Memory B cell (primary cell): ENCODE data around the gene HOXA5.

Experiments
- ATAC-seq: fragments of 150-1000 bp; cut with Tn5 transposase; 2 replicates; pipeline ENCODE4 v1.10.0; 2021; ENCODE audit warnings: low read depth, mild to moderate bottlenecking, moderate library complexity
- DNase-seq, 2 donors: peaks; one replicate each; pipeline ENCODE4 v3.0.0; 2022; ENCODE audit warnings: low spot score in 2 of 2
- H3K27ac Mint-ChIP-seq: one replicate; pipeline ENCODE4 v1.8.0; 2022; ENCODE audit warnings: mild to moderate bottlenecking, moderate library complexity, mixed read lengths
- H3K27me3 Mint-ChIP-seq: one replicate; pipeline ENCODE4 v1.8.0; 2022; ENCODE audit warnings: mixed read lengths
- H3K36me3 Mint-ChIP-seq: one replicate; pipeline ENCODE4 v1.8.0; 2022; ENCODE audit warnings: mild to moderate bottlenecking, mixed read lengths
- H3K4me1 Mint-ChIP-seq: one replicate; pipeline ENCODE4 v1.8.0; 2022; ENCODE audit warnings: mixed read lengths
- H3K4me3 Mint-ChIP-seq: one replicate; pipeline ENCODE4 v1.8.0; 2022; ENCODE audit warnings: mild to moderate bottlenecking, moderate library complexity, mixed read lengths
- H3K9me3 Mint-ChIP-seq: one replicate; pipeline ENCODE4 v1.8.0; 2022; ENCODE audit warnings: mixed read lengths

The HOXA5 gene

GRCh38 chr7:27145165-27145913, 1.9 kb upstream of the HOXA5 start:
- no peak for ATAC-seq
- Mint-ChIP-seq H3K4me3 (no peak overlapping the region), H3K27ac (no peak overlapping the region), H3K9me3 (no peaks in the 10 kb centered on the region), H3K4me1 (peaks cover 15% of the 10 kb centered on the region), H3K27me3 (peaks cover 16% of the 10 kb centered on the region), H3K36me3 (no peaks in the 10 kb centered on the region)
- DNase-seq: no peak

- ATAC-seq (no peak), DNase-seq (no peak)
- peaks cover 13% of the 10 kb centered on the region for H3K4me1 Mint-ChIP-seq
- H3K36me3 Mint-ChIP-seq: no peaks in the 10 kb centered on the region
- H3K4me3 Mint-ChIP-seq: no peak overlapping the region
- H3K27me3 Mint-ChIP-seq: peaks cover 16% of the 10 kb centered on the region
- H3K9me3 Mint-ChIP-seq: no peaks in the 10 kb centered on the region
- no peak overlapping the region for H3K27ac Mint-ChIP-seq
Measured at GRCh38 chr7:27144781-27145164, 1.3 kb upstream of the HOXA5 start.

GRCh38 chr7:27143950-27144780, 684 bp upstream of the HOXA5 start:
- Mint-ChIP-seq H3K27me3 (peaks cover 16% of the 10 kb centered on the region), H3K4me1 (peaks cover 13% of the 10 kb centered on the region), H3K27ac (no peak overlapping the region), H3K9me3 (no peaks in the 10 kb centered on the region), H3K4me3 (no peak overlapping the region), H3K36me3 (no peaks in the 10 kb centered on the region)
- ATAC-seq (no peak), DNase-seq (no peak)

DNA sequence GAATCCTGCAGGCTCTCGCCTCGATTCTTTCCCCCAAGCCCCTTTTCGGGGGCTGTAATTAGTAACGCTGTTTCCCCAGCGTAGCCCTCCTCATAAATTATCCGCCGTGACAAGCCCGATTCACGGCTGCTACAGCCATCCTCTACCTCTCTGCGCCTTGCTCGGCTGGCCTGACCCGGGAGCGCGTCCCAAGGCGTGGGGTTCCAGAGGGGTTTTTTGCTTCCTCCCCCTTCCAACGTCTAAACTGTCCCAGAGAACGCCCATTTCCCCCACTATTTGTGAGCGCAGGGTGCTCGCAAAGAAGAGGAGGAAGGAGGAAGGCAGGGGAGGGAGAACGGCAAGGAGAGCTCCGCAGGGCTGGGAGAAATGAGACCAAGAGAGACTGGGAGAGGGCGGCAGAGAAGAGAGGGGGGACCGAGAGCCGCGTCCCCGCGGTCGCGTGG, 880 bp downstream of the HOXA5 start:
- no peak for DNase-seq
- H3K4me3 Mint-ChIP-seq: peak overlapping the region; percentile 40
- H3K9me3 Mint-ChIP-seq: no peaks in the 10 kb centered on the region
- H3K4me1 Mint-ChIP-seq: peaks cover 8% of the 10 kb centered on the region
- no peak overlapping the region for H3K27ac Mint-ChIP-seq
- ATAC-seq: no peak
- peaks cover 16% of the 10 kb centered on the region for H3K27me3 Mint-ChIP-seq
- H3K36me3 Mint-ChIP-seq: no peaks in the 10 kb centered on the region

GRCh38 chr7:27141923-27142579, 1.4 kb downstream of the HOXA5 start:
- H3K27me3 Mint-ChIP-seq: peaks cover 14% of the 10 kb centered on the region
- no peak for DNase-seq
- H3K27ac Mint-ChIP-seq: no peak overlapping the region
- ATAC-seq: no peak
- peaks cover 4% of the 10 kb centered on the region for H3K4me1 Mint-ChIP-seq
- H3K36me3 Mint-ChIP-seq: no peaks in the 10 kb centered on the region
- no peak overlapping the region for H3K4me3 Mint-ChIP-seq
- no peaks in the 10 kb centered on the region for H3K9me3 Mint-ChIP-seq

GRCh38 chr7:27141137-27141922, 2.2 kb downstream of the HOXA5 start:
- no peak overlapping the region for H3K27ac Mint-ChIP-seq
- no peak for ATAC-seq

GRCh38 chr7:27140126-27140857, 3.2 kb downstream of the HOXA5 start:
- no peaks in the 10 kb centered on the region for H3K36me3 Mint-ChIP-seq
- no peak for DNase-seq
- no peak for ATAC-seq
- peaks cover 8% of the 10 kb centered on the region for H3K27me3 Mint-ChIP-seq
- H3K4me1 Mint-ChIP-seq: peaks cover 2% of the 10 kb centered on the region
- H3K4me3 Mint-ChIP-seq: no peak overlapping the region
- H3K9me3 Mint-ChIP-seq: no peaks in the 10 kb centered on the region
- H3K27ac Mint-ChIP-seq: no peak overlapping the region

More at GRCh38 chr7:27141137-27141922, 2.2 kb downstream of the HOXA5 start:
- Mint-ChIP-seq H3K4me1 (peaks cover 2% of the 10 kb centered on the region), H3K27me3 (peaks cover 9% of the 10 kb centered on the region), H3K9me3 (no peaks in the 10 kb centered on the region), H3K4me3 (no peak overlapping the region), H3K36me3 (no peaks in the 10 kb centered on the region)
- no peak for DNase-seq

- peaks cover 9% of the 10 kb centered on the region for H3K27me3 Mint-ChIP-seq
- no peaks in the 10 kb centered on the region for H3K9me3 Mint-ChIP-seq
- no peak overlapping the region for H3K27ac Mint-ChIP-seq
- DNase-seq (no peak), ATAC-seq (no peak)
- H3K36me3 Mint-ChIP-seq: no peaks in the 10 kb centered on the region
- H3K4me3 Mint-ChIP-seq: no peak overlapping the region
- H3K4me1 Mint-ChIP-seq: peaks cover 2% of the 10 kb centered on the region
Measured at GRCh38 chr7:27139334-27140125, 4.0 kb downstream of the HOXA5 start.

DNA sequence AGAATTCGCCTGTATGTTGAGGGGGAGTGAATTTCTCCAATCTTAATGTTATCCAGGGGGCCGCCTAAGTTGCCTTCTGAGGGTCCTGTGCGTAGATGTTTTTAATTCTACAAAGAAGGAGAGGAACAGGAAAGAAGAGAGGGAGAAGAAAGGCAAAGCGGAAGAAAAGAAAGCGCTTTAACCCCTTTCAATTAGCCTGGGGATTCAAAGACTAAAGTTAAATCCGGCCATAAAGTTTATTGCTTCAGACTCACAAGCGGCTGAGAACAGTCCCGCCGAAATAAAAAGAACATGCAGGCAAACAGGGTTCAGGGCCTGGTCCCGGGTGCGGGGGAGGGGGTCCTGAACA, 4.5 kb downstream of the HOXA5 start:
- no peak overlapping the region for H3K4me3 Mint-ChIP-seq
- no peak for DNase-seq
- no peaks in the 10 kb centered on the region for H3K36me3 Mint-ChIP-seq
- H3K9me3 Mint-ChIP-seq: no peaks in the 10 kb centered on the region
- H3K27ac Mint-ChIP-seq: no peak overlapping the region
- peaks cover 2% of the 10 kb centered on the region for H3K4me1 Mint-ChIP-seq
- peaks cover 13% of the 10 kb centered on the region for H3K27me3 Mint-ChIP-seq
- no peak for ATAC-seq

- Mint-ChIP-seq H3K4me1 (peaks cover 2% of the 10 kb centered on the region), H3K27me3 (peaks cover 17% of the 10 kb centered on the region), H3K27ac (no peak overlapping the region), H3K9me3 (no peaks in the 10 kb centered on the region), H3K36me3 (no peaks in the 10 kb centered on the region), H3K4me3 (no peak overlapping the region)
- no peak for ATAC-seq
- DNase-seq: no peak
Measured at GRCh38 chr7:27138472-27138871, 5.0 kb downstream of the HOXA5 start.

DNA sequence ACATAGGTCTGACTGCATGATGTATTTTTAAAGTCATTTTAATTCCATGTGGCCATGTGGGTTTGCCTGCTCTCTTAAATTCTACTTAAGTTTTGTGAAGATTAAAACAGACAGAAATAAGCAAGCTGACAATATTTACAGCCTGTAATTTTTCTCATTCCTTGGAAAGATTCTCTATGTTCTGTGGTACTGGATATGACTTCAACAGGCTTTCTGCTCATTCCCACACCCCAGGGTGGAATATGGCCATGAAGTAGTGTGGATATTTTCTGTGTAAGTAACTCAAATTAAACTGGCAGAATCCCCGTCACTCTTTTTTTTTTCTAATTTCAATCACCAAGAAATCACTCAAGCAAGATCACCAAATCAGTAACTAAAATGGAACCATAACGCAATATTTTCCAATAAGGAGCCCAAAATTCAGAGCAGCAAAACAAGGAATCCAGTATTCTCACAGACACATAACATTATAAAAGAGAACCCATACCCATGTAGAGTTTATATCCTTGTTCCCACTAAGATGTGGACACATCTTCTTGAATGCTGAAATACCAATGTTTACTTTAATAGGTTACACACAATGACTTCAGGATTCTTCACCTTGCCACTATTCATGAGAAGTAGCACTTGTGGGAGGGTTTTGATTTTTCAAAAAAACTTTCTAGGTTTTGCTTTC, 5.7 kb downstream of the HOXA5 start:
- Mint-ChIP-seq H3K9me3 (no peaks in the 10 kb centered on the region), H3K27me3 (peaks cover 16% of the 10 kb centered on the region), H3K36me3 (no peaks in the 10 kb centered on the region), H3K4me1 (peaks cover 2% of the 10 kb centered on the region), H3K27ac (no peak overlapping the region), H3K4me3 (no peak overlapping the region)
- DNase-seq: no peak
- ATAC-seq: no peak

DNA sequence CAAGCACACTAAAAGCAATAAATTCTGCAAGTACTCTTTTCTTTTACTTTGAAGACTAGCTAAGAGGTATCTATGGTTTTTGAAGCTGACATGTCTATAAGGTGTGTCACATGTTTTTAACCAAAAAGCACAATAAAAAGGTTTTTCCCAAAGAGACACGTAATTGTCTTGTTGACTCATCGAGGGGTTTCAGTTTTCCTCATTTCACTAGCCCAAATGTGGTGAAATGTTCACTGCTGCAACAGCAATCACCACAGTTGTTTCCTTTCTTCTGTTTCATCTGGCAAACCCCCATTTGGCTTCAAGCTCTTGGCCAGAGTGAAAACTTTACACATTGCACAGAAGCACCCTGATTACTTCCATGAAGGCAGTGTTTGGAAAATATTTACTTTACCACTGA, 9.1 kb downstream of the HOXA5 start:
- Mint-ChIP-seq H3K4me1 (no peaks in the 10 kb centered on the region), H3K27ac (no peak overlapping the region), H3K9me3 (no peaks in the 10 kb centered on the region), H3K36me3 (no peaks in the 10 kb centered on the region), H3K27me3 (peaks cover 12% of the 10 kb centered on the region), H3K4me3 (no peak overlapping the region)
- no peak for ATAC-seq
- no peak for DNase-seq
